HepG2 (cell line): Measurements from ENCODE around the gene FBXO33. TPM values are rescaled to one million over a fixed set of nuclear protein-coding genes. Genes with fewer than 3 reads are reported as not detected.

ENCODE experiments used
- ATRX ChIP-seq: sonication (generic); formaldehyde crosslinking; IDR thresholded peaks from 2 replicates; pipeline ENCODE4 v1.4.0; 2020; ENCODE audit warnings: missing genetic modification reagents, borderline replicate concordance
- DZIP1 ChIP-seq: sonication (generic); formaldehyde crosslinking; IDR thresholded peaks from 2 replicates; pipeline ENCODE4 v1.5.0; 2020; ENCODE audit warnings: mild to moderate bottlenecking, missing genetic modification reagents
- HBP1 ChIP-seq: IDR thresholded peaks from 2 replicates; pipeline ENCODE4 v1.6.1; 2016; ENCODE audit warnings: low read depth, control low read depth
- MYPOP ChIP-seq: sonication (generic); formaldehyde crosslinking; IDR thresholded peaks from 2 replicates; pipeline ENCODE4 v1.8.1; 2023; ENCODE audit warnings: mild to moderate bottlenecking, moderate library complexity, missing genetic modification reagents
- NFATC3 ChIP-seq: sonication (generic); formaldehyde crosslinking; IDR thresholded peaks from 2 replicates; pipeline ENCODE4 v1.5.1; 2020; ENCODE audit warnings: mild to moderate bottlenecking, missing genetic modification reagents
- SAFB2 ChIP-seq: sonication (generic); formaldehyde crosslinking; IDR thresholded peaks from 2 replicates; pipeline ENCODE4 v1.5.1; 2020; ENCODE audit warnings: missing genetic modification reagents, low read depth, mild to moderate bottlenecking, borderline replicate concordance
- SNAPC2 ChIP-seq: sonication (generic); formaldehyde crosslinking; IDR thresholded peaks from 2 replicates; pipeline ENCODE4 v1.8.1; 2022; ENCODE audit warnings: mild to moderate bottlenecking, missing genetic modification reagents
- SRSF1 ChIP-seq: fragments of 200-400 bp; formaldehyde crosslinking; optimal IDR thresholded peaks from 2 replicates; pipeline ENCODE3; 2017; ENCODE audit warnings: mild to moderate bottlenecking, low read depth, low read length, moderate library complexity
- STAT6 ChIP-seq: sonication (generic); formaldehyde crosslinking; IDR thresholded peaks from 2 replicates; pipeline ENCODE4 v1.4.0; 2020; ENCODE audit warnings: missing genetic modification reagents, mild to moderate bottlenecking, borderline replicate concordance
- SYNCRIP ChIP-seq: fragments of 200-400 bp; formaldehyde crosslinking; IDR thresholded peaks from 2 replicates; pipeline ENCODE4 v1.6.1; 2018; ENCODE audit warnings: mild to moderate bottlenecking, low read depth, low read length; ENCODE audit not compliant: insufficient read depth
- TARDBP ChIP-seq: sonication (generic); formaldehyde crosslinking; IDR thresholded peaks from 2 replicates; pipeline ENCODE4 v1.8.0; 2022; ENCODE audit warnings: mild to moderate bottlenecking, missing genetic modification reagents
- THRA ChIP-seq: sonication (generic); formaldehyde crosslinking; IDR thresholded peaks from 2 replicates; pipeline ENCODE4 v1.4.0; 2020; ENCODE audit warnings: missing genetic modification reagents, borderline replicate concordance
- TOPORS ChIP-seq: sonication (generic); formaldehyde crosslinking; IDR thresholded peaks from 2 replicates; pipeline ENCODE4 v1.8.0; 2023; ENCODE audit warnings: mild to moderate bottlenecking, missing genetic modification reagents
- WIZ ChIP-seq: sonication (generic); formaldehyde crosslinking; IDR thresholded peaks from 2 replicates; pipeline ENCODE4 v1.5.1; 2020; ENCODE audit warnings: mild to moderate bottlenecking, missing genetic modification reagents
- ZBTB14 ChIP-seq: sonication (generic); formaldehyde crosslinking; IDR thresholded peaks from 2 replicates; pipeline ENCODE4 v1.4.0; 2020; ENCODE audit warnings: missing genetic modification reagents
- ZNF230 ChIP-seq: sonication (generic); formaldehyde crosslinking; IDR thresholded peaks from 2 replicates; pipeline ENCODE4 v1.4.0; 2020; ENCODE audit warnings: mild to moderate bottlenecking, missing genetic modification reagents
- ZNF598 ChIP-seq: sonication (generic); formaldehyde crosslinking; IDR thresholded peaks from 2 replicates; pipeline ENCODE4 v1.5.1; 2020; ENCODE audit warnings: mild to moderate bottlenecking, missing genetic modification reagents, borderline replicate concordance
- polyA plus RNA-seq, 8 experiments: library from polyadenylated mRNA; depleted of rRNA in 3 of 8; stranded (reverse) in 7 of 8; unstranded in 1 of 8; fragments of >200 nt; fragmentation: Illumina TruSeq in 4 of 8; extraction: Trizol in 4 of 8; gene quantifications; 2 replicates each; pipeline versions ENCODE4 v1.2.1 to v1.2.3, GENCODE V29; 2011 to 2016; ENCODE audit warnings: low read depth in 4 of 8, missing spikeins in 1 of 8, mixed read lengths in 1 of 8; ENCODE audit not compliant: insufficient read depth in 1 of 8
- total RNA-seq, 5 experiments: library from RNA; depleted of rRNA; stranded (reverse); fragments of >200 nt; fragmentation: Illumina TruSeq; extraction: Trizol; gene quantifications; 2 replicates each; pipeline ENCODE4 v1.2.3, GENCODE V29; 2016; ENCODE audit warnings: low read depth in 1 of 5

The FBXO33 gene
- total and polyA plus RNA-seq, 2 of the 13 experiments (the other 11 are each of a cell fraction or from before 2014, with no cell fraction given): 15.5 to 16.9 TPM

- 0 out of 2 replicates have a peak, but pooled peaks have one; percentile 43 for TF ChIP-seq STAT6
- peak; percentile 49; the same call in 1 of the 2 replicates for TF ChIP-seq DZIP1 (CRISPR knock-in tag)
- TF ChIP-seq SRSF1: no peak
- TF ChIP-seq ATRX: no peak
- 0 out of 2 replicates have a peak, but pooled peaks have one; percentile 38 for TF ChIP-seq MYPOP (CRISPR knock-in tag)
- TF ChIP-seq ZNF598: 0 out of 2 replicates have a peak, but pooled peaks have one; percentile 22
- TF ChIP-seq ZBTB14 (CRISPR knock-in tag): no peak
- no peak for TF ChIP-seq SYNCRIP
- TF ChIP-seq NFATC3 (CRISPR knock-in tag): no peak; the same call in 1 of the 2 replicates
- TF ChIP-seq ZNF230: peak; percentile 34; the same call in 1 of the 2 replicates
- TF ChIP-seq WIZ (CRISPR knock-in tag): no peak; the same call in 1 of the 2 replicates
- TF ChIP-seq HBP1 (CRISPR knock-in tag): no peak
- 0 out of 2 replicates have a peak, but pooled peaks have one; percentile 6 for TF ChIP-seq THRA (CRISPR knock-in tag)
- TF ChIP-seq TARDBP (CRISPR knock-in tag): peak; percentile 31; the same call in 1 of the 2 replicates
- 0 out of 2 replicates have a peak, but pooled peaks have one; percentile 3 for TF ChIP-seq SAFB2 (CRISPR knock-in tag)
- peak; percentile 28; the same call in 1 of the 2 replicates for TF ChIP-seq TOPORS (CRISPR knock-in tag)
- 0 out of 2 replicates have a peak, but pooled peaks have one; percentile 44 for TF ChIP-seq SNAPC2
Measured at GRCh38 chr14:39430762-39431415, 1.3 kb downstream of the FBXO33 start (continued).
